NB4 (cell line): Measurements from ENCODE around the gene STIM1.

Experiments used
- DNase-seq: peaks from one replicate; pipeline ENCODE4 v3.0.0; 2010; ENCODE audit warnings: low read depth
- H3K4me3 ChIP-seq: one replicate; pipeline ENCODE4 v1.5.1; 2011; ENCODE audit warnings: mild to moderate bottlenecking, low read depth, low read length, moderate library complexity
- CTCF ChIP-seq: IDR thresholded peaks from one replicate; pipeline ENCODE4 v1.5.1; 2012; ENCODE audit warnings: low read depth, low read length
- MYC ChIP-seq: IDR thresholded peaks from 2 replicates; pipeline ENCODE4 v1.6.1; 2011; ENCODE audit warnings: low read depth, low read length
- POLR2A ChIP-seq: IDR thresholded peaks from 2 replicates; pipeline ENCODE4 v1.6.1; 2011; ENCODE audit warnings: mild to moderate bottlenecking; ENCODE audit not compliant: insufficient read length; ENCODE audit errors: extremely low read depth
- TF ChIP-seq, protein P1 (sequence below): IDR thresholded peaks from 2 replicates; pipeline ENCODE4 v1.6.1; 2011; ENCODE audit warnings: low read depth, low read length

STIM1 gene

DNA sequence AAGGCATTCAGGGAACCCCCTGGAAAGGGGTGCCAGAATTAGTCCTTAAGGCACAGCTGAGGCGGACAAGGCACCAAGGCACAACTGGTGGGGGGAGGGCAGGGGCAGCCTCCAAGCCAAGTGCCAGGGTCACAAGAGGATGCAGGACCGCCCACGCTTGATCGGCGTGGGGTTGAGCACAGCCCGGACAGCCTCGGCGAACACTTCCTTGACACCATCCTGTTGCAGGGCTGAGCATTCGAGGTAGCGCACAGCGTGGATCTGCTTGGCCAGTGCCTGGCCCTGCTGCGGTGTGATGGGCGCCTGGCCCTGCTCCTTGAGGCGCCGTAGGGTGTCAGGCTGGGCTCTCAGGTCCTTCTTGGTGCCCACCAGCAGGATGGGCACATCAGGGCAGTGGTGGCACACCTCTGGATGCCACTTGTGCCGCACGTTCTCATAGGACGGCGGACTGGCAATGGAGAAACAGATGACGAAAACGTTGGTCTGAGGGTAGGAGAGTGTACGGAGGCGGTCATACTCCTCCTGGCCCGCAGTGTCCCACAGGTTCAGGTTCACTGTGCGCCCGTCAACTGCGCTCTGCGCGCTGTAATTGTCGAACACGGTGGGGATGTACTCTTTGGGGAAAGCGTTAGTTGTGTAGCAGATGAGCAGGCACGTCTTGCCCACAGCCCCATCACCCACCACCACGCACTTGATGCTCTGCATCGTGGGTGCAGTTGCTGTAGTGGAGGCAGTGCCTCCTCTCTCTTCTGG, 27.9 kb upstream of the STIM1 start:
- no peak for DNase-seq
- no peak overlapping the region for H3K4me3 ChIP-seq
- TF ChIP-seq CTCF (no peak), POLR2A (no peak), MYC (no peak)
- TF ChIP-seq, protein P1, sequence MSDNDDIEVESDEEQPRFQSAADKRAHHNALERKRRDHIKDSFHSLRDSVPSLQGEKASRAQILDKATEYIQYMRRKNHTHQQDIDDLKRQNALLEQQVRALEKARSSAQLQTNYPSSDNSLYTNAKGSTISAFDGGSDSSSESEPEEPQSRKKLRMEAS = no peak

GRCh38 chr11:3830088-3830487, 25.4 kb upstream of the STIM1 start:
- H3K4me3 ChIP-seq = no peak overlapping the region
- TF ChIP-seq POLR2A = no peak
- no peak for TF ChIP-seq MYC
- TF ChIP-seq, protein P1 = no peak
- TF ChIP-seq CTCF = no peak
- DNase-seq = no peak

DNA sequence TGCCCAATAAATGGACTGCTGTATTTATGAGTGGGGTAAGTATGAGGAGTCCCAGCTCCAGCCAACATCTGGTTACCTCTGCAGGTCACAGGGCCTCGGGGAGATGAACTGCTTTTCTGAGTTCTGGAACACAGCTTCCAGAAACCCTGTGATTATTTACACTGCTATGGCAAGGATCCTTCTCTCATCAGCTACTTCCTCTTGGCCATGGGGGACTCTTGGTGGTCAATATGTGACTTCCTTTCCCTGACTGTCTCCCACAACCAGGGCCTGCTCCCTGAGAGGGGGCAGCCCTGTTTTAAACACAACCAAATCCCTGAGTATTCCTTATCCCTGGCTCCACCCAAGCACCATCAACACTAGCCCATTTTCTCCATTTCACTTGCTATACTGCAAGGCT, 24.7 kb upstream of the STIM1 start:
- H3K4me3 ChIP-seq = no peak overlapping the region
- DNase-seq = peak; percentile 51
- TF ChIP-seq POLR2A (no peak), CTCF (no peak)

GRCh38 chr11:3831378-3832239, 23.9 kb upstream of the STIM1 start:
- DNase-seq = peak; percentile 40
- TF ChIP-seq POLR2A (no peak), CTCF (no peak), MYC (no peak)
- TF ChIP-seq, protein P1 = no peak
- H3K4me3 ChIP-seq = no peak overlapping the region

- H3K4me3 ChIP-seq = peak overlapping the region; percentile 16
- DNase-seq = no peak
These were observed 22.6 kb upstream of the STIM1 start for GRCh38 chr11:3832816-3833215.

More at GRCh38 chr11:3832816-3833215, 22.6 kb upstream of the STIM1 start:
- TF ChIP-seq CTCF = no peak
- no peak for TF ChIP-seq MYC
- TF ChIP-seq POLR2A = no peak
- TF ChIP-seq, protein P1 = no peak
